ENCODE results near the gene ENO2.

ENO2 gene

DNA sequence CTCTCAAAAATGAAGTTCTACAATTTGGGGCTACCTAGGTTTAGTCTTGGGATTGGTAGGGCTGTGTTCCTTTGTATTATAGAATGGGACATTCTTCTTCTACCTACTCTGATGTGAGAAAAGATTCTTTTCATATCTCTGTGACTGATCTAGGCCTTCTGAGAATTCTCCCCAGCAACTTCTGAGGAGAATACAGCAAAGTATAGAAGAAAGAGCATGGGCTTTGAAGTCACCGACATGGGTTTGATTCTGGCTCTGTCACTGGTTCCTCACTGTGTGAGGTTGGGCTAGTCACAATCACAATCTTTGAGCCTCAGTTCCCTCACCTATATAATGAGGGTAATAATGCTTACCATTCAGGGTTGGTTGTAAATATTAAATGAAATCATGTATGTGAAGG lies 18.4 kb downstream of the ENO2 start:
- Histone ChIP-seq H3K9me3 (replicated peaks; ENCODE audit: insufficient read depth, low read length) (no peaks in the 10 kb centered on the region), H3K79me2 (ENCODE audit: low read length) (peaks cover 59% of the 10 kb centered on the region), H3K27me3 (replicated peaks; ENCODE audit: insufficient read depth, low read length) (no peaks in the 10 kb centered on the region), H3K9ac (ENCODE audit: low read length) (no peak overlapping the region), H3K9me2 (replicated peaks; ENCODE audit: insufficient read depth, low read length) (no peaks in the 10 kb centered on the region), H3K4me3 (ENCODE audit: low read length) (no peak overlapping the region), H3K27ac (ENCODE audit: low read length) (no peak overlapping the region), H3K36me3 (replicated peaks; ENCODE audit: insufficient read depth, low read length) (no peaks in the 10 kb centered on the region), H3F3A (ENCODE audit: insufficient read depth, low read length) (peaks cover 22% of the 10 kb centered on the region; the same call in 1 of the 2 replicates), H3K4me1 (ENCODE audit: low read length) (peaks cover 14% of the 10 kb centered on the region), H3K4me2 (ENCODE audit: low read depth, low read length) (no peak overlapping the region), H2AFZ (ENCODE audit: low read length) (no peak overlapping the region), H4K20me1 (ENCODE audit: insufficient read depth, low read length) (no peaks in the 10 kb centered on the region)
- DNase-seq: no peak
- TF ChIP-seq, protein P1, sequence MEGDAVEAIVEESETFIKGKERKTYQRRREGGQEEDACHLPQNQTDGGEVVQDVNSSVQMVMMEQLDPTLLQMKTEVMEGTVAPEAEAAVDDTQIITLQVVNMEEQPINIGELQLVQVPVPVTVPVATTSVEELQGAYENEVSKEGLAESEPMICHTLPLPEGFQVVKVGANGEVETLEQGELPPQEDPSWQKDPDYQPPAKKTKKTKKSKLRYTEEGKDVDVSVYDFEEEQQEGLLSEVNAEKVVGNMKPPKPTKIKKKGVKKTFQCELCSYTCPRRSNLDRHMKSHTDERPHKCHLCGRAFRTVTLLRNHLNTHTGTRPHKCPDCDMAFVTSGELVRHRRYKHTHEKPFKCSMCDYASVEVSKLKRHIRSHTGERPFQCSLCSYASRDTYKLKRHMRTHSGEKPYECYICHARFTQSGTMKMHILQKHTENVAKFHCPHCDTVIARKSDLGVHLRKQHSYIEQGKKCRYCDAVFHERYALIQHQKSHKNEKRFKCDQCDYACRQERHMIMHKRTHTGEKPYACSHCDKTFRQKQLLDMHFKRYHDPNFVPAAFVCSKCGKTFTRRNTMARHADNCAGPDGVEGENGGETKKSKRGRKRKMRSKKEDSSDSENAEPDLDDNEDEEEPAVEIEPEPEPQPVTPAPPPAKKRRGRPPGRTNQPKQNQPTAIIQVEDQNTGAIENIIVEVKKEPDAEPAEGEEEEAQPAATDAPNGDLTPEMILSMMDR (IDR thresholded peaks at IDR 0.05; ENCODE audit: low read length): no peak
- TF ChIP-seq EZH2 (optimal IDR thresholded peaks at IDR 0.05; ENCODE audit: low read depth, low read length): no peak

DNA sequence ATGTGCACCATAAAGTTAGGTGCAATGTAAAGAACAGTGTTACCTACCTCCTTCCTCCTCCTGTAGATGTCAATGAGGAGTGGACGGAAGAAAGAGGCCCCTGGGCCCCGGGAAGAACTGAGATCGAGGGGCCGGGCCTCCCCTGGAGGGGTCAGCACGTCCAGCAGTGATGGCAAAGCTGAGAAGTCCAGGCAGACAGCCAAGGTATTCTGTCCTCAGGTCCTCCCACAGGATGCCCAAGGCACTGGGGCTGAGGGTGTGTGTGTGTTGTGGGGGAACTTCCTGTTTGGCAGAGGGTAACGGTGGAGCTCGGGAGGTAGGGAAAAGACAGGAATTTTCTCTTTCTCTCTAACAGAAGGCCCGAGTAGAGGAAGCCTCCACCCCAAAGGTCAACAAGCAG lies 19.7 kb downstream of the ENO2 start:
- H3K4me2 ChIP-seq (ENCODE audit: low read depth, low read length): no peak overlapping the region
- H3K4me1 ChIP-seq (ENCODE audit: low read length): peaks cover 13% of the 10 kb centered on the region
- no peaks in the 10 kb centered on the region for H3K36me3 ChIP-seq (replicated peaks; ENCODE audit: insufficient read depth, low read length)
- no peaks in the 10 kb centered on the region for H3K9me2 ChIP-seq (replicated peaks; ENCODE audit: insufficient read depth, low read length)
- no peak overlapping the region for H3K4me3 ChIP-seq (ENCODE audit: low read length)
- peaks cover 19% of the 10 kb centered on the region; the same call in 1 of the 2 replicates for H3F3A ChIP-seq (ENCODE audit: insufficient read depth, low read length)
- no peak overlapping the region for H3K9ac ChIP-seq (ENCODE audit: low read length)
- no peaks in the 10 kb centered on the region for H3K27me3 ChIP-seq (replicated peaks; ENCODE audit: insufficient read depth, low read length)
- H3K9me3 ChIP-seq (replicated peaks; ENCODE audit: insufficient read depth, low read length): no peaks in the 10 kb centered on the region
- no peak for DNase-seq
- no peak overlapping the region for H3K27ac ChIP-seq (ENCODE audit: low read length)
- TF ChIP-seq EZH2phosphoT487 (IDR thresholded peaks at IDR 0.05; ENCODE audit: low read length) (no peak), EZH2 (optimal IDR thresholded peaks at IDR 0.05; ENCODE audit: low read depth, low read length) (no peak)
- TF ChIP-seq, protein P1 (IDR thresholded peaks at IDR 0.05; ENCODE audit: low read length): no peak
- H3K79me2 ChIP-seq (ENCODE audit: low read length): peaks cover 56% of the 10 kb centered on the region
- H2AFZ ChIP-seq (ENCODE audit: low read length): no peak overlapping the region
- no peaks in the 10 kb centered on the region for H4K20me1 ChIP-seq (ENCODE audit: insufficient read depth, low read length)

DNA sequence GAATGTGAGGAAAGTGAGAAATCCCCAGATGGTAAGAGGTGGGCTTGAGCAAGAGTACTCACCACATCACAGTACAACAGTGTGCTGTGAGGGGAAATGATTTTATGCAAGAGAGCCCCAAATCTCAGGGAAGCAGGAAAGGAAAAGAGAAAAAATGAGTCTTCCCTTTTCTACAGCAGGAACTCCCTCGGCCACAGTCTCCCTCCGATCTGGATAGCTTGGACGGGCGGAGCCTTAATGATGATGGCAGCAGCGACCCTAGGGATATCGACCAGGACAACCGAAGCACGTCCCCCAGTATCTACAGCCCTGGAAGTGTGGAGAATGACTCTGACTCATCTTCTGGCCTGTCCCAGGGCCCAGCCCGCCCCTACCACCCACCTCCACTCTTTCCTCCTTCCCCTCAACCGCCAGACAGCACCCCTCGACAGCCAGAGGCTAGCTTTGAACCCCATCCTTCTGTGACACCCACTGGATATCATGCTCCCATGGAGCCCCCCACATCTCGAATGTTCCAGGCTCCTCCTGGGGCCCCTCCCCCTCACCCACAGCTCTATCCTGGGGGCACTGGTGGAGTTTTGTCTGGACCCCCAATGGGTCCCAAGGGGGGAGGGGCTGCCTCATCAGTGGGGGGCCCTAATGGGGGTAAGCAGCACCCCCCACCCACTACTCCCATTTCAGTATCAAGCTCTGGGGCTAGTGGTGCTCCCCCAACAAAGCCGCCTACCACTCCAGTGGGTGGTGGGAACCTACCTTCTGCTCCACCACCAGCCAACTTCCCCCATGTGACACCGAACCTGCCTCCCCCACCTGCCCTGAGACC lies 21.2 kb downstream of the ENO2 start:
- Histone ChIP-seq H3K9me2 (replicated peaks; ENCODE audit: insufficient read depth, low read length) (no peaks in the 10 kb centered on the region), H3K4me1 (ENCODE audit: low read length) (peaks cover 8% of the 10 kb centered on the region; the same call in 1 of the 2 replicates), H3K36me3 (replicated peaks; ENCODE audit: insufficient read depth, low read length) (no peaks in the 10 kb centered on the region), H3K9me3 (replicated peaks; ENCODE audit: insufficient read depth, low read length) (no peaks in the 10 kb centered on the region), H3K4me2 (ENCODE audit: low read depth, low read length) (no peak overlapping the region), H3K79me2 (ENCODE audit: low read length) (peaks cover 43% of the 10 kb centered on the region), H3F3A (ENCODE audit: insufficient read depth, low read length) (peaks cover 10% of the 10 kb centered on the region; the same call in 1 of the 2 replicates), H3K4me3 (ENCODE audit: low read length) (no peak overlapping the region), H3K27ac (ENCODE audit: low read length) (no peak overlapping the region), H4K20me1 (ENCODE audit: insufficient read depth, low read length) (no peaks in the 10 kb centered on the region), H3K9ac (ENCODE audit: low read length) (no peak overlapping the region), H2AFZ (ENCODE audit: low read length) (no peak overlapping the region), H3K27me3 (replicated peaks; ENCODE audit: insufficient read depth, low read length) (no peaks in the 10 kb centered on the region)
- no peak for TF ChIP-seq EZH2 (optimal IDR thresholded peaks at IDR 0.05; ENCODE audit: low read depth, low read length)
- TF ChIP-seq, protein P1 (IDR thresholded peaks at IDR 0.05; ENCODE audit: low read length): no peak
- TF ChIP-seq EZH2phosphoT487 (IDR thresholded peaks at IDR 0.05; ENCODE audit: low read length): no peak
- no peak for DNase-seq

Data from MM.1S (cell line).